Measurements from ENCODE around the gene TCTN1.

The TCTN1 gene

DNA sequence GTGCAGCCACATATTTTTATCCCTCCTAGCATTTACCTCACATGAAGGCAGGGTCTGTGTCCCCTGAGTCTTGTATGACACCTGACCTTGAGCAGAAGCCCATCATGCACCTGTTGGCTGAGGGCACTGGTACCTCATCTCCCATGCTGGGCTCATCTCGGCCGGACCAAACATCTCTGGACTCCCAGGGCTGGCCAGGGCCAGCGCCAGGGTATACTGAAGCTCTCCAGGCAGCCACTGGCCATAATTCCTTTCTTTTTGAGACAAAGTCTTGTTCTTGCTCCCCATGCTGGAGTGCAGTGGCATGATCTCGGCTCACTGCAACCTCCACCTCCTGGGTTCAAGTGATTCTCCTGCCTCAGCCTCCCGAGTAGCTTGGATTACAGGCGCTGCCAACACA, 53.0 kb downstream of the TCTN1 start:
- Histone ChIP-seq H3K4me3 (ENCODE audit: insufficient read depth, low read length, poor library complexity, severe bottlenecking) (no peak overlapping the region), H3F3A (ENCODE audit: insufficient read depth) (peaks cover 69% of the 10 kb centered on the region), H3K9ac (ENCODE audit: low read length) (peak overlapping the region; percentile 15; the same call in 1 of the 2 replicates), H3K9me2 (replicated peaks; ENCODE audit: insufficient read depth, low read length) (no peaks in the 10 kb centered on the region), H3K9me3 (ENCODE audit: insufficient read depth, low read length) (no peaks in the 10 kb centered on the region), H2AFZ (ENCODE audit: low read depth, low read length, severe bottlenecking) (no peak overlapping the region), H3K79me2 (ENCODE audit: insufficient read depth, low read length) (peaks cover 3% of the 10 kb centered on the region; the same call in 1 of the 2 replicates), H3K36me3 (ENCODE audit: low read length) (no peaks in the 10 kb centered on the region), H4K20me1 (ENCODE audit: low read depth, low read length) (no peaks in the 10 kb centered on the region), H3K4me2 (ENCODE audit: low read depth, low read length, poor library complexity, severe bottlenecking) (peak overlapping the region; percentile 72), H3K27me3 (ENCODE audit: low read length) (no peaks in the 10 kb centered on the region), H3K27ac (ENCODE audit: low read depth, low read length) (peak overlapping the region; percentile 95)
- no peak for TF ChIP-seq EZH2phosphoT487 (conservative IDR thresholded peaks at IDR 0.05; ENCODE audit: low read length)
- TF ChIP-seq, protein P1, sequence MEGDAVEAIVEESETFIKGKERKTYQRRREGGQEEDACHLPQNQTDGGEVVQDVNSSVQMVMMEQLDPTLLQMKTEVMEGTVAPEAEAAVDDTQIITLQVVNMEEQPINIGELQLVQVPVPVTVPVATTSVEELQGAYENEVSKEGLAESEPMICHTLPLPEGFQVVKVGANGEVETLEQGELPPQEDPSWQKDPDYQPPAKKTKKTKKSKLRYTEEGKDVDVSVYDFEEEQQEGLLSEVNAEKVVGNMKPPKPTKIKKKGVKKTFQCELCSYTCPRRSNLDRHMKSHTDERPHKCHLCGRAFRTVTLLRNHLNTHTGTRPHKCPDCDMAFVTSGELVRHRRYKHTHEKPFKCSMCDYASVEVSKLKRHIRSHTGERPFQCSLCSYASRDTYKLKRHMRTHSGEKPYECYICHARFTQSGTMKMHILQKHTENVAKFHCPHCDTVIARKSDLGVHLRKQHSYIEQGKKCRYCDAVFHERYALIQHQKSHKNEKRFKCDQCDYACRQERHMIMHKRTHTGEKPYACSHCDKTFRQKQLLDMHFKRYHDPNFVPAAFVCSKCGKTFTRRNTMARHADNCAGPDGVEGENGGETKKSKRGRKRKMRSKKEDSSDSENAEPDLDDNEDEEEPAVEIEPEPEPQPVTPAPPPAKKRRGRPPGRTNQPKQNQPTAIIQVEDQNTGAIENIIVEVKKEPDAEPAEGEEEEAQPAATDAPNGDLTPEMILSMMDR (IDR thresholded peaks at IDR 0.05; ENCODE audit: insufficient read depth, low read length, poor library complexity, severe bottlenecking): no peak

GRCh38 chr12:110667671-110668070, 53.7 kb downstream of the TCTN1 start:
- peak overlapping the region; percentile 72 for H3K4me2 ChIP-seq (ENCODE audit: low read depth, low read length, poor library complexity, severe bottlenecking)
- peak overlapping the region; percentile 67 for H3K9ac ChIP-seq (ENCODE audit: low read length)
- TF ChIP-seq EZH2phosphoT487 (conservative IDR thresholded peaks at IDR 0.05; ENCODE audit: low read length): no peak
- TF ChIP-seq, protein P1 (IDR thresholded peaks at IDR 0.05; ENCODE audit: insufficient read depth, low read length, poor library complexity, severe bottlenecking): no peak
- H4K20me1 ChIP-seq (ENCODE audit: low read depth, low read length): no peaks in the 10 kb centered on the region
- H3K9me3 ChIP-seq (ENCODE audit: insufficient read depth, low read length): no peaks in the 10 kb centered on the region
- H3K79me2 ChIP-seq (ENCODE audit: insufficient read depth, low read length): peaks cover 3% of the 10 kb centered on the region; the same call in 1 of the 2 replicates
- H3K27ac ChIP-seq (ENCODE audit: low read depth, low read length): peak overlapping the region; percentile 95
- H3K36me3 ChIP-seq (ENCODE audit: low read length): no peaks in the 10 kb centered on the region
- H3F3A ChIP-seq (ENCODE audit: insufficient read depth): peaks cover 69% of the 10 kb centered on the region
- H2AFZ ChIP-seq (ENCODE audit: low read depth, low read length, severe bottlenecking): no peak overlapping the region
- H3K9me2 ChIP-seq (replicated peaks; ENCODE audit: insufficient read depth, low read length): no peaks in the 10 kb centered on the region
- peak overlapping the region; percentile 43 for H3K4me3 ChIP-seq (ENCODE audit: insufficient read depth, low read length, poor library complexity, severe bottlenecking)
- no peaks in the 10 kb centered on the region for H3K27me3 ChIP-seq (ENCODE audit: low read length)

DNA sequence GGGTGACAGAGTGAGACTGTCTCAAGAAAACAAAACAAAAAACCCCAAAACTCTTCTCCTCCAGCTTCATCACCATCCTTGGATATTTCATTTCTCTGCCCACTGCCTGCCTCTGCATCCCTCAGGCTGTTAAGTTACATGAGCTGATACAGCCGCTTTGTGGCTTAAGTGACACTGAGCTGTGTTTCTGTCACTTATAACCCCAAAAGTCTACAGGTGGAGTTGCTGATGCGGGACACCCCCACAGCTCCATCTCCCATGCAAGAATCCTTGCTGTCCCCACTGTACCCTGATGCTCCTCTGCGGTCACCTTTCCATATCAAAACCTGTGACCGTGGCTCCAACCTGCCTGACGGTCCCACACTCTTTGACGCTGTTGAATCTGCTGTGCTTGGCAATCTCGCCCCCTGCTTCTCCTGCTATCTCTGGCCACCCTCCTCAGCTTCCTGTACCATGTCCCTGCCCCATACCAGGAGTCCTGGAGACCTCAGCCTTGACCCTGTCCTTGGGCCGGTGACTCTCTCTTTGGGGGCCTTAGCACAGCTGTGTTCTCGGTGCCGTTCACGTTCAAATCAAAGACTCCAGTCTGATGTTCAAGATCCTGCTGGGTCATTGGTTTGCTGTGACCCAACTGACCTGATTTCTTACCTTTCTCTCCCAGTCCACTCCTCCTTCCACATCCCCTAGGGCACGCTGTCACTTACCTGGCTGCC, 54.7 kb downstream of the TCTN1 start:
- no peaks in the 10 kb centered on the region for H3K36me3 ChIP-seq (ENCODE audit: low read length)

More for the DNA sequence above, 54.7 kb downstream of the TCTN1 start:
- peak overlapping the region; percentile 67 for H3K9ac ChIP-seq (ENCODE audit: low read length)
- no peaks in the 10 kb centered on the region for H4K20me1 ChIP-seq (ENCODE audit: low read depth, low read length)
- H3K79me2 ChIP-seq (ENCODE audit: insufficient read depth, low read length): peaks cover 3% of the 10 kb centered on the region; the same call in 1 of the 2 replicates
- H3F3A ChIP-seq (ENCODE audit: insufficient read depth): peaks cover 68% of the 10 kb centered on the region
- peak overlapping the region; percentile 72 for H3K4me2 ChIP-seq (ENCODE audit: low read depth, low read length, poor library complexity, severe bottlenecking)
- H3K27ac ChIP-seq (ENCODE audit: low read depth, low read length): peak overlapping the region; percentile 95
- H3K9me3 ChIP-seq (ENCODE audit: insufficient read depth, low read length): no peaks in the 10 kb centered on the region
- no peak for TF ChIP-seq EZH2phosphoT487 (conservative IDR thresholded peaks at IDR 0.05; ENCODE audit: low read length)
- TF ChIP-seq, protein P1 (IDR thresholded peaks at IDR 0.05; ENCODE audit: insufficient read depth, low read length, poor library complexity, severe bottlenecking): no peak
- H2AFZ ChIP-seq (ENCODE audit: low read depth, low read length, severe bottlenecking): no peak overlapping the region
- H3K27me3 ChIP-seq (ENCODE audit: low read length): no peaks in the 10 kb centered on the region
- no peaks in the 10 kb centered on the region for H3K9me2 ChIP-seq (replicated peaks; ENCODE audit: insufficient read depth, low read length)
- peak overlapping the region; percentile 43 for H3K4me3 ChIP-seq (ENCODE audit: insufficient read depth, low read length, poor library complexity, severe bottlenecking)
